ENCODE data around the gene HDAC4.

DNA sequence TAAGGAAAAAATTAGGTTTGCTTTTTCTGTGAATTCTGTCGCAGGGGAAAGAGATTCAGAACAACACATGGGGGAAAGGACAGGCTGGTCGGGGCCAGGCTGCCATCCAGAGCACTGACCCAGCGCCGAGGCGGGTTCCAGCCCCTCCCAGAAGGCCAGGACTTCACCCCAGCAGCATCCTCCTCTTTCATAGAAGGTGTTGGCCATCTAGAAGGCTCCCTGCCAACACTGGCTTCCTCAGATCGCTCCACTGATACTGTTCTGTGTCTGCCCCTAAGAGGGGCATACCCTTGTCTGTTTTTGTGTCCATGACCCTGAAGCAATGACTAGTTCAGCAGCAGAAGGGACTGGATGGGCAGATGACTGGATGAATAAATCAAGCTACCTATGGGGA is 144.5 kb downstream of the HDAC4 start:
- TF ChIP-seq, protein P1, sequence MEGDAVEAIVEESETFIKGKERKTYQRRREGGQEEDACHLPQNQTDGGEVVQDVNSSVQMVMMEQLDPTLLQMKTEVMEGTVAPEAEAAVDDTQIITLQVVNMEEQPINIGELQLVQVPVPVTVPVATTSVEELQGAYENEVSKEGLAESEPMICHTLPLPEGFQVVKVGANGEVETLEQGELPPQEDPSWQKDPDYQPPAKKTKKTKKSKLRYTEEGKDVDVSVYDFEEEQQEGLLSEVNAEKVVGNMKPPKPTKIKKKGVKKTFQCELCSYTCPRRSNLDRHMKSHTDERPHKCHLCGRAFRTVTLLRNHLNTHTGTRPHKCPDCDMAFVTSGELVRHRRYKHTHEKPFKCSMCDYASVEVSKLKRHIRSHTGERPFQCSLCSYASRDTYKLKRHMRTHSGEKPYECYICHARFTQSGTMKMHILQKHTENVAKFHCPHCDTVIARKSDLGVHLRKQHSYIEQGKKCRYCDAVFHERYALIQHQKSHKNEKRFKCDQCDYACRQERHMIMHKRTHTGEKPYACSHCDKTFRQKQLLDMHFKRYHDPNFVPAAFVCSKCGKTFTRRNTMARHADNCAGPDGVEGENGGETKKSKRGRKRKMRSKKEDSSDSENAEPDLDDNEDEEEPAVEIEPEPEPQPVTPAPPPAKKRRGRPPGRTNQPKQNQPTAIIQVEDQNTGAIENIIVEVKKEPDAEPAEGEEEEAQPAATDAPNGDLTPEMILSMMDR (IDR thresholded peaks at IDR 0.05; ENCODE audit: insufficient read depth, low read length): no peak
- TF ChIP-seq, protein P2, sequence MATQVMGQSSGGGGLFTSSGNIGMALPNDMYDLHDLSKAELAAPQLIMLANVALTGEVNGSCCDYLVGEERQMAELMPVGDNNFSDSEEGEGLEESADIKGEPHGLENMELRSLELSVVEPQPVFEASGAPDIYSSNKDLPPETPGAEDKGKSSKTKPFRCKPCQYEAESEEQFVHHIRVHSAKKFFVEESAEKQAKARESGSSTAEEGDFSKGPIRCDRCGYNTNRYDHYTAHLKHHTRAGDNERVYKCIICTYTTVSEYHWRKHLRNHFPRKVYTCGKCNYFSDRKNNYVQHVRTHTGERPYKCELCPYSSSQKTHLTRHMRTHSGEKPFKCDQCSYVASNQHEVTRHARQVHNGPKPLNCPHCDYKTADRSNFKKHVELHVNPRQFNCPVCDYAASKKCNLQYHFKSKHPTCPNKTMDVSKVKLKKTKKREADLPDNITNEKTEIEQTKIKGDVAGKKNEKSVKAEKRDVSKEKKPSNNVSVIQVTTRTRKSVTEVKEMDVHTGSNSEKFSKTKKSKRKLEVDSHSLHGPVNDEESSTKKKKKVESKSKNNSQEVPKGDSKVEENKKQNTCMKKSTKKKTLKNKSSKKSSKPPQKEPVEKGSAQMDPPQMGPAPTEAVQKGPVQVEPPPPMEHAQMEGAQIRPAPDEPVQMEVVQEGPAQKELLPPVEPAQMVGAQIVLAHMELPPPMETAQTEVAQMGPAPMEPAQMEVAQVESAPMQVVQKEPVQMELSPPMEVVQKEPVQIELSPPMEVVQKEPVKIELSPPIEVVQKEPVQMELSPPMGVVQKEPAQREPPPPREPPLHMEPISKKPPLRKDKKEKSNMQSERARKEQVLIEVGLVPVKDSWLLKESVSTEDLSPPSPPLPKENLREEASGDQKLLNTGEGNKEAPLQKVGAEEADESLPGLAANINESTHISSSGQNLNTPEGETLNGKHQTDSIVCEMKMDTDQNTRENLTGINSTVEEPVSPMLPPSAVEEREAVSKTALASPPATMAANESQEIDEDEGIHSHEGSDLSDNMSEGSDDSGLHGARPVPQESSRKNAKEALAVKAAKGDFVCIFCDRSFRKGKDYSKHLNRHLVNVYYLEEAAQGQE (IDR thresholded peaks at IDR 0.05; ENCODE audit: insufficient replicate concordance, low read depth): no peak
- TF ChIP-seq GABPA (IDR thresholded peaks at IDR 0.05; ENCODE audit: low read depth): no peak

Data from HL-60 (cell line).